Urinary bladder (tissue), 4 donors: ENCODE measurements around the gene ENDOD1. TPM values are rescaled to one million over a fixed set of nuclear protein-coding genes. Genes with fewer than 3 reads are reported as not detected.
"Not testable (repeated sequence)": the region's sequence is repeated elsewhere in the genome, so short reads cannot be mapped to it uniquely, and the experiment has no call there.

ENCODE experiments used
- DNase-seq: peaks from one replicate; pipeline ENCODE4 v3.0.0-alpha.2; 2015; ENCODE audit errors: extremely low spot score
- H3K27ac ChIP-seq: one replicate; pipeline ENCODE4 v1.5.1; 2013; ENCODE audit warnings: low read depth, mild to moderate bottlenecking, moderate library complexity
- H3K36me3 ChIP-seq: one replicate; pipeline ENCODE4 v1.6.1; 2013; ENCODE audit warnings: mild to moderate bottlenecking, moderate library complexity; ENCODE audit not compliant: insufficient read depth
- H3K4me1 ChIP-seq: one replicate; pipeline ENCODE4 v1.6.1; 2013; ENCODE audit warnings: mild to moderate bottlenecking, moderate library complexity; ENCODE audit not compliant: insufficient read depth
- H3K4me3 ChIP-seq: one replicate; pipeline ENCODE4 v1.5.1; 2013; ENCODE audit warnings: low read depth, low read length
- WGBS: extraction: QIAGEN DNeasy Blood & Tissue Kit; methylation state at CpG from one replicate; pipeline ENCODE4 v1.1.7; 2013; 5-methylcytosine and 5-hydroxymethylcytosine counted together
- polyA plus RNA-seq: library from polyadenylated mRNA; stranded (reverse); fragments of 200-250 nt; gene quantifications from one replicate; pipeline ENCODE4 v1.2.3, GENCODE V29; 2013
- total RNA-seq: library from RNA; depleted of rRNA; stranded (reverse); fragments of >200 nt; gene quantifications from one replicate; pipeline ENCODE4 v1.2.3, GENCODE V29; 2014
- donor health status: healthy with polysubstance abuse.
- donor health status: healthy.

Gene ENDOD1
- total and polyA plus RNA-seq, 2 donors, result 23.9 to 34.3 TPM

DNA sequence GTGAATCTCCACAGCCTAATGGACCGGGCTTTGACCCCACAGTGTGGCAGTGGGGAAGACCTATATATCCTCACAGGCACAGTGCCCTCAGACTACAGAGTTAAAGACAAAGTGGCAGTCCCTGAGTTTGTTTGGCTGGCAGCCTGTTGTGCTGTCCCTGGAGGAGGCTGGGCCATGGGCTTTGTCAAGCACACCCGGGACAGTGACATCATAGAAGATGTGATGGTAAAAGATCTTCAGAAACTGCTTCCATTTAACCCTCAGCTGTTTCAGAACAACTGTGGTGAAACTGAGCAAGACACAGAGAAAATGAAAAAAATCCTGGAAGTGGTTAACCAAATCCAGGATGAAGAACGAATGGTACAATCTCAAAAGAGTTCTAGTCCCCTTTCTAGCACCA, 39.0 kb downstream of the ENDOD1 start:
- Histone ChIP-seq H3K36me3 (peaks cover 4% of the 10 kb centered on the region), H3K27ac (no peak overlapping the region), H3K4me3 (no peak overlapping the region), H3K4me1 (no peaks in the 10 kb centered on the region)
- DNase-seq, result no peak
- WGBS, result 93% methylated on average over 3 of the region's 3 CpGs

DNA sequence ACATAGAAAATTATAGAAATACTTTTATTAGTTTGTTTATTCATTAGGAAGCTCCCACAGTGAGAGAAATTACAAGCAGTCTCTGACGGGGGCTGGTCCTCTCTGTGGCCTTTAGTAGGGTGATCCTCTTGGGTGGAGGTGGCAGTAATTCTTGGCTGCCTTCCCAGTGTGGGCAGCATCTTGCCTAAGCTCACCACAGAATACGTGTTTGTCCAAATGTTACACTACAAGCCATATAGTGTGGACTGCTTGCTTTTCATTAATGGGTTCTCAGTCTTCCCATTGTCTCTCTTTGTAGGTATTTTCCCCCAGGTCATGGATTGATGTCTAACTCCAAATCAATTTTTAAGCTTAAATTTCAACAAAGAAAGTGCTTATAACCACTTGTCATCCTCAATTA, 43.3 kb downstream of the ENDOD1 start:
- 69% methylated on average over 2 of the region's 2 CpGs for WGBS

DNA sequence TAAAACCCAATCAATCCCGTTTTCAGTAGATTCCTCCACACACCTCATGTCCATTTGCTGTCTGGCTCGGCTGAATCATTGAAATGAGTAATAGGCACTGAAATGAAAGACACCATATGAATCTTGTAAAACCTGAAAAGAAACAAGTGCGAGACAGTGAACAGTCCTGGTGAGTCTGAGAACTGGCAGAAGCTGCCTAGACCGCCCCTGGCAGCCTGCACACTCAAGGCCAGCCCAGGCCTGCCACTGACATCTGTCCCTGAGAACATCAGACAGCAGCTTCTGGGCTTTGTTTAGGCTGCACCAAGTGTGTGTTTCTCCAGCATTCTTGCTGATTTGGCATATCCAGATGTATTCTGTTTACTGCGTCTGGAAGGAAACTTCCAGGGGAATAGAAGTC, 44.8 kb downstream of the ENDOD1 start:
- Histone ChIP-seq H3K36me3 (no peaks in the 10 kb centered on the region), H3K4me3 (no peak overlapping the region), H3K27ac (no peak overlapping the region), H3K4me1 (peaks cover 5% of the 10 kb centered on the region)
- WGBS, result 34% methylated on average over 5 of the region's 5 CpGs
- DNase-seq, result no peak

More for the DNA sequence above, 43.3 kb downstream of the ENDOD1 start:
- Histone ChIP-seq H3K36me3 (peaks cover 4% of the 10 kb centered on the region), H3K27ac (no peak overlapping the region), H3K4me1 (peaks cover 5% of the 10 kb centered on the region), H3K4me3 (no peak overlapping the region)
- DNase-seq, result no peak

DNA sequence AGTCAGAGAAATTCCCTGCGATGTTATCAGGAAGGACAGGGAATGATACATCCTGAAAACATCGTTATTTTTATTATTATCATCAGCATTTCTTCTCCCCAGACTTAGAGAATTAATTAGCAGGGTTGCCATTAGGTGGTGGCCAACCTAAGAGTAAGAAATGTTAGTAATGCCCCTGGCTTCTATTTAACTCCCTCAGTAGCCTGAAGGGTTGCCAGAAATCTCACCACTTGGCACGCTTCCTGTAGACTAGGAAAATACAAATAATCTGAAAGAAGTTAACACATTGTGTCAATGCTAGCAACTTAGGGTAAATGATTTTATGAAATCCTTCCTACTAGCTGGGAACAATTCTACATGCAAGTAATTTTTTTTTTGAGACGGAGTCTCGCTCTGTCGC, 45.5 kb downstream of the ENDOD1 start:
- Histone ChIP-seq H3K36me3 (no peaks in the 10 kb centered on the region), H3K27ac (no peak overlapping the region), H3K4me3 (no peak overlapping the region), H3K4me1 (peaks cover 5% of the 10 kb centered on the region)
- 70% methylated on average over 6 of the region's 6 CpGs for WGBS
- DNase-seq, result no peak

DNA sequence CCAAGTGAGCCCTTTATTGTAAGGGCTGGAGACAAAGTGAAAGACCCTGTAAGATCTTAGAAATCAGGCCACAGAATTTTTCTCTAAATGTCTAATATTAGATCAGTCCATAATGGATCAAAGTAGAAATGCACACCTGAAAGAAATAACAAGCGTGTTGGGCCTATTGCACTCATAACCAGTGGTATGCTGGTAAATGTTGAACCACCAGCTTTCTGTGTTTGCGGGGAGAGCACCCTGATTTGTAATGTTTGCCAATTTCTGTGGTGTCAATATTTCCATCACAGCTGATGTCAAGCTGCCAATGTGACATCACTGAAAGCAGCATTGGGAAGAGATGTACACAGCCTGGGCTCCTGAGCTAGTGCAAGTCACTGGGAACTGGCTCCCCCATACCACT, 46.2 kb downstream of the ENDOD1 start:
- Histone ChIP-seq H3K27ac (no peak overlapping the region), H3K36me3 (no peaks in the 10 kb centered on the region), H3K4me3 (no peak overlapping the region), H3K4me1 (peaks cover 5% of the 10 kb centered on the region)
- 99% methylated on average over 2 of the region's 2 CpGs for WGBS
- DNase-seq, result no peak

DNA sequence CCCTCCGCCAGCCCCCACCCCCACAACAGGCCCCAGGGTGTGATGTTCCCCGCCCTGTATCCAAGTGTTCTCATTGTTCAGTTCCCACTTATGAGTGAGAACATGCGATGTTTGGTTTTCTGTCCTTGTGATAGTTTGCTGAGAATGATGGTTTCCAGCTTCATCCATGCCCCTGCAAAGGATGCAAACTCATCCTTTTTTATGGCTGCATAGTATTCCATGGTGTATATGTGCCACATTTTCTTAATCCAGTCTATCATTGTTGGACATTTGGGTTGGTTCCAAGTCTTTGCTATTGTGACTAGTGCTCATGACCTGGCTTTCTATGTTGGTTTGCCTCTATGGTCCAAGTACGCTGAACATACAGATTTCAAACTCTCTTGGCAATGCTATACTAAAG, 47.1 kb downstream of the ENDOD1 start:
- H3K4me1 ChIP-seq, H3K4me3 ChIP-seq, H3K36me3 ChIP-seq, DNase-seq, H3K27ac ChIP-seq: not testable (repeated sequence)
- 94% methylated on average over 4 of the region's 4 CpGs for WGBS

DNA sequence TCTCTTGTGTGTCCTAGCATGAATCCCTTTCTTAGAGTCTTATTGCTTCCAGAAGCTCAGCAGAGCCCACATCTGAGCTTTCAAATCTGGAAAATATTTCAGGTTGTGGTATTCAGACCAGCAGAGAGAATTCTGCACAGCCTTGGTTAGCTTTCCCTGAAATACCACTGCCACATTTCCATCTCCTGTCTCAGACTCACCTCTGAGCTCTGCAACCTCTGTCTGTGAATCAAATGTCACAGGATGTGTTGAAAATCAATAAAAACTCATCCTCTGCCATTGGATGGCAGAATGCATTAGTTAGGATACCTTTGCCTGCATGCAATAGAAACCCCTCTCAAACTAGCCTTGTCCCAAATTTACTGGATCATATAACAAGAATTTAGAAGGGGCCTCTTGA, 47.7 kb downstream of the ENDOD1 start:
- no peak for DNase-seq
- Histone ChIP-seq H3K4me1 (peaks cover 5% of the 10 kb centered on the region), H3K4me3 (no peak overlapping the region), H3K27ac (no peak overlapping the region), H3K36me3 (no peaks in the 10 kb centered on the region)

DNA sequence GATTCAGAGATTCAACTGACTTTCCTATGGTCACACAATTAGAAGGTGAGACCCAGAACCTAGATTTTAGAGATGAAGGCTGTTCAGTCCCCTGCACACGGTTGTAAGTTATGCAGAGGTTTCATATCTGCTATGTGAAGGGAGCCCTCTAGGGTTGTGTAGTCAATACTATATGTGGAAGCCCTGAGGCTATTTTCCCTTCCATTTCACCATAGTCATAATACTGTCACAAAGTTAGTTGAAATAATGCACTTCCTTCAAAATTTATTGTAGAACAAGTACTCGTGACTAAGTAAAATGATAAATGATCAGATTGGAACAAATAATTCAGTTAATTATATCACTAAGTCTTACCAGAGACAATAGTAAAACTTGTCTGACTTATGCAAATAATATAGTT, 48.8 kb downstream of the ENDOD1 start:
- no peaks in the 10 kb centered on the region for H3K36me3 ChIP-seq
- WGBS, result 31% methylated on average over 2 of the region's 2 CpGs
- DNase-seq, result no peak
- H3K4me1 ChIP-seq, result peaks cover 5% of the 10 kb centered on the region
- H3K27ac ChIP-seq, result no peak overlapping the region
- H3K4me3 ChIP-seq, result no peak overlapping the region

DNA sequence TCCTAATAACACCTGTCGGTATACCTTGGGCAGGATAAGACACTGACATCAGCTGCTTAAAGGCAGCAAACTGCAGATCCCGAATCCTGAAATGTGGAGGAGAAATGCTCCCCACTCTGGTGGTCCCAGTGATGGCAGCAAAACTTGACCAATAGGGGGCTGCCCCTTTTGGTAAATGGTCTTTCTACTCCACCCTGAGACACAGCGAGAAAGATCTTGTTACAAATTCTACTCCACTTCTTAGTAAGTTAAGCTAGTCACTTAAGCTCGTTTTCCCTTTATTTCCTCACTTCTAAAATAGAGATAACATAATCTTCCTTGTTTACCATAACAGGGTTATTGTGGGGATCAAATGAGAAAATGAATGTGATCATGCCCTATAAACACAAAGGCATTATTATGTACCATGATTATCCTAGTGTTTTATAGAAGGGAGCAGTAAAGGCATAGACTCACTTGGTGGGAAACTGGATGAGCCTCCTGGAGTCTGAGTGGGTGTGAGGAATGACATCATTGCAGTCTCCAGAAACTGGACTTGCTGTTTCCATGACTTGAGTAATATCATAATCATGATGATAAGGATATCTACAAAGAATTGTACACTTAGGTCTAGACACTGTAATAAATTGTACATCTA, 50.9 kb downstream of the ENDOD1 start:
- Histone ChIP-seq H3K4me3 (no peak overlapping the region), H3K4me1 (no peaks in the 10 kb centered on the region), H3K27ac (no peak overlapping the region), H3K36me3 (no peaks in the 10 kb centered on the region)
- WGBS, result 62% methylated on average over 4 of the region's 4 CpGs
- DNase-seq, result no peak

DNA sequence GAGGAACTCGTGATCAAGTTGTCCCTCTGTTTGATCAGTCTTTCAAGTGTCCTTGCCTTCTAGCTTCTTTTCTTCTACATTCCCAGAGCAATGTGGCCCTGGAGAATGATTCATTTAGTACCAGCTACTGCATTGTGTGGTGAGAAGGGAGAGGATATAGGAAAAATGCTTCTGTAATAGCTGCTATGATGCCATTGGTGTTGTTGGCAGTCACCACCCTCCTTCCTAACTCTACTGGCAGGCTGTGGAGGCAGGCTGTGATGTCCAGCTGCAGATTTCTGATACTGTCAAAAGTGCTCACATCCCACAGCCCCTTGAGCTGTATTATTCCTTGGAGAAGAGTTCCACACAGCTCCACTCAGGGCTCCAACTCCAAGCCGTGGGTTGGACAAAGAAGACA, 52.8 kb downstream of the ENDOD1 start:
- Histone ChIP-seq H3K4me3 (no peak overlapping the region), H3K4me1 (no peaks in the 10 kb centered on the region), H3K36me3 (no peaks in the 10 kb centered on the region), H3K27ac (no peak overlapping the region)
- no peak for DNase-seq
- WGBS, result 70% methylated on average over 2 of the region's 2 CpGs

DNA sequence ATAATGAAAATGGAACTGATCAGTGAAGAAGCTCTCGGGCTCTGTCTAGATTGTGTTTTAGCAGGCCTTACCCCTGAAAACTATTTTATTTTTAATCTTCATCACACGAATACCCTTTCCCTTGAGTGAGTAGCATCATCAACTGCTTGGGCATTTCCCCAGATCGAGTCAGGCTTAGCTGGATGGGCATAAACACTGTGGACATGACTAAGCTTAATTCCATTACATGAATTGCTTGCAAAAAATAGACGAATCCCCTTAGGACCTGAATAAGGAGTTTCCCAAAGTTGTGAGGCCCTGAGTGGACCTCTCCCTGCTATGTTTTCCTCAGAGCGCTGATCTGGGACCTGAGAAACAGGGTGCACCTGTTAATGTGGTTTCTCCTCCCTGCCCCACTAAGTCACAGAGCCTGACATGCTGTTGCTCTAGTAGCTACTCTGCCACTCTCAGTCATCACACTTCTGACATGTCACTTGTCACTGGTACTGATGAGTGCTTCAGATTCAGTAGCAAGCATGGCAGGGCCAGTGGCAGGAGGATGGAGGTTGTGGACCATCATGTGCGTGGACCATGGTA, 53.5 kb downstream of the ENDOD1 start:
- Histone ChIP-seq H3K27ac (no peak overlapping the region), H3K4me3 (no peak overlapping the region), H3K36me3 (no peaks in the 10 kb centered on the region), H3K4me1 (no peaks in the 10 kb centered on the region)
- DNase-seq, result no peak
- WGBS, result 89% methylated on average over 6 of the region's 6 CpGs

DNA sequence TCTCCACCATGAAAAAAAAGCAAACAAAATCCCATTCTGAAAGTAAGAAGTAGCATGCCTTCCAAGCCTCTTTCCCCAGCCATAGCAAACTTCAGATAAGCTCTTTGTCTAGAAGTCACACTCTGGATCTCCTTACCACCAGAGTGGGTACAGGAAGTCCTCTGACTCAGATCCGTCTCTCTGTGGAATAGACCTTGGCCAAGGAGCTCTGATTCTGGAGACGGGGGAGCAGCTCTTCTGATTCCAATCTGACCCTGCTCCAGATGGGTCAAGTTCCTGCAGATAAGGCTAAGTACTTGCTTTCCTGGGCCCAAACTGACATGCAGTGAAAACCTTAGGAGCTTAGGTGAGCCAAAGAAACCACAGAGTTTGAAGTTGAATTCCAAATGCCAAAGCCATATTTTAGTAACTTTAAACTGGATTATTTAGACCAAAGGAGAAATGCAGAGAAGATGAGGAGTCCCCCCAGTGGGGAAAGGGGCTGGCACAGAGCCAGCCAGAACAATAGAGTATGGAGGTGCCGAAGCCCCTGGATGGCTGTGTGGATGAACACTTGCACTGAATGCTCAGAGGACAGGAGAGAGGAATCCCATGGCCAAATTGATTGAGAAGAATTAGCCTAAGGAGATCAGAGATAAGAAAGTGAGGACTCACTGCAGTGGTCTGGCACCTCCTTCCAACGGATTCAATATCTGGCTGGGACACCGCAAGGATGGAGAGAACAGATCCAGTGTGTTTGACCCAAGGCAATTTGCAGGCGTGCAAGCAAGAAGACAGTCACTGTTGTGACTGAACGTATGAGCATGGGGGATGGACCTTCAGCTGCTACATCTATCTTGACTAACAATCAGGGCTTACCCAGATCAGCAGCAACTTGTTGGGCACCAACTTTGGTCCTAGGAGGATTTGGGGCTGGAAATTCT, 54.9 kb downstream of the ENDOD1 start:
- no peak overlapping the region for H3K4me3 ChIP-seq
- H3K36me3 ChIP-seq, result no peaks in the 10 kb centered on the region
- no peaks in the 10 kb centered on the region for H3K4me1 ChIP-seq
- no peak overlapping the region for H3K27ac ChIP-seq
- no peak for DNase-seq
- 88% methylated on average over 7 of the region's 7 CpGs for WGBS

DNA sequence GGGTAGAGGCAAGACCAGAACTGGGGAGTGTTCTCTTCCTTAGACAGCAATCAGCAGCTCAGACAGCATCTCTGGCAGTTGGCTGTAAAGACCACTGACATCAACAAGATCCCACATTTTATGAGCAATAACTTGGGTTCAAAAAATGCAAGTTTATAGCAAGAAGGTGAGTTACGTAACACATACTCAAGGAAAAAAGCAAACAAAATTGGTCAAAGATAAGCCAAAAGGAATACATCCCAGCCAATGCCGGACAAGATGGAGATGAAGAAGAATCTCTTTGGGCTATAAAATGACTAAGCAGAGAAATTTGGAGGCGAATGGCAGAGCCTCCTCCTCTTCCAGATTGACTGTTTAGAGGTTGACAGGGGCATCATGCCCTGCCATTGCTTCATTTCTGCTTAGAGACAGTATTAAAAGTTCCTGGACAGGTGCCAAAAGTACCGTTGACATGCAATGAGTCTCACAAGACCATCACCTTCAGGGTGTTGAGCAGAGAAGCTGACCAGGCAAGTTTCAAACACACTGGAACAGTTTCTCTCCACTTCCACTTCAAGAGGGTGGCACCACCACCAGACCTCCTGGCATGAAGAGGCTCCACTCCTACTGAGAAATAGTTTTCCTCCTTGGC, 55.9 kb downstream of the ENDOD1 start:
- H3K27ac ChIP-seq, result no peak overlapping the region
- no peak for DNase-seq
- no peaks in the 10 kb centered on the region for H3K4me1 ChIP-seq
- no peaks in the 10 kb centered on the region for H3K36me3 ChIP-seq
- WGBS, result 67% methylated on average over 4 of the region's 4 CpGs
- H3K4me3 ChIP-seq, result no peak overlapping the region
